ENCODE results near the gene SERPINB3. TPM values are rescaled to one million over a fixed set of nuclear protein-coding genes. Genes with fewer than 3 reads are reported as not detected.

SERPINB3 gene
- total and polyA plus RNA-seq, 4 donors: not detected

DNA sequence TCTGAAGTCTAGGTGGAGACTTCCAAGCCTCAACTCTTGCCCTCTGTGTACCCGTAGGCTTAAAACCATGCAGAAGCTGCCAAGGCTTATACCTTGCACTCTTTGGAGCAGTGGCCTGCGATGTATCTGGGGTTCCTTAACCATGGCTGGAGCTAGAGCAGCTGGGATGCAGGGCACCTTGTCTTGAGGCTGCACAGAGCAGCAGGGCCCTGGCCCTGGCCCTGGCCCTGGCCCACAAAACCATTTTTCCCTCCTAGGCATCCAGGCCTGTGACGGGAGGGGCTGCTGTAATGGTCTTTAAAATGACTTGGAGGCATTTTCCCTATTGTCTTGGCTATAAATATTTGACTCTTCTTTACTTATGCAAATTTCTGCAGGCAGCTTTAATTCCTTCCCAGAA, 36.8 kb downstream of the SERPINB3 start:
- Histone ChIP-seq H3K27me3 (ENCODE audit: control insufficient read depth, insufficient read depth, low read length) (no peaks in the 10 kb centered on the region), H3K4me1 (ENCODE audit: control insufficient read depth, insufficient read depth, low read length) (no peaks in the 10 kb centered on the region), H3K9me3 (ENCODE audit: control insufficient read depth, insufficient read depth, low read length) (peaks cover 20% of the 10 kb centered on the region), H3K36me3 (ENCODE audit: control insufficient read depth, insufficient read depth, low read length) (no peaks in the 10 kb centered on the region), H3K4me3 (ENCODE audit: low read depth, low read length) (no peak overlapping the region), H3K27ac (ENCODE audit: low read depth, low read length) (no peak overlapping the region)
- DNase-seq (ENCODE audit: low read depth in 4 of 6, low spot score in 6 of 6): no peak
- WGBS (ENCODE audit: insufficient coverage): 90% methylated on average over 2 of the region's 3 CpGs

DNA sequence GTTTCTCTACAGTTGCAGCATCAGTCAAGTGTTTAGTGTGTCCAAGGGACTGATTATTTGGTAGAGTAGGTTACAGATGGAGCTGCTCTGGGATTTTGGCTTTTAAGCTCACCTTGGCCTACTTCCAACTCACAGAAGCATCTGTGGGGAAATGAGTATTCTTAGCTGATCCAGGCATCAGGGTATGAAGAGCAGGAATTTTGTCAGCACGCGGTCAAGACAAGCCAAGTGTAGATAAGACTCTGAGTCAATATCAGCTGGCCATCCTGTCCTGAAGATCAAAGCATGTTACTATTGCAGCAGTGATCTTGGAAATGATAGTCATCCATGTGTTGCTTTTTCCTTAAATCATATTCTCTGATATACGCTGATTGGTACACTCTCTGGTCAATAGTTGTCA, 42.0 kb downstream of the SERPINB3 start:
- H3K36me3 ChIP-seq (ENCODE audit: control insufficient read depth, insufficient read depth, low read length): no peaks in the 10 kb centered on the region
- H3K4me3 ChIP-seq (ENCODE audit: low read depth, low read length): no peak overlapping the region
- no peaks in the 10 kb centered on the region for H3K4me1 ChIP-seq (ENCODE audit: control insufficient read depth, insufficient read depth, low read length)
- H3K27me3 ChIP-seq (ENCODE audit: control insufficient read depth, insufficient read depth, low read length): no peaks in the 10 kb centered on the region
- peaks cover 4% of the 10 kb centered on the region for H3K9me3 ChIP-seq (ENCODE audit: control insufficient read depth, insufficient read depth, low read length)
- H3K27ac ChIP-seq (ENCODE audit: low read depth, low read length): no peak overlapping the region
- 100% methylated on average over 3 of the region's 3 CpGs for WGBS (ENCODE audit: insufficient coverage)
- DNase-seq (ENCODE audit: low read depth in 4 of 6, low spot score in 6 of 6): no peak

DNA sequence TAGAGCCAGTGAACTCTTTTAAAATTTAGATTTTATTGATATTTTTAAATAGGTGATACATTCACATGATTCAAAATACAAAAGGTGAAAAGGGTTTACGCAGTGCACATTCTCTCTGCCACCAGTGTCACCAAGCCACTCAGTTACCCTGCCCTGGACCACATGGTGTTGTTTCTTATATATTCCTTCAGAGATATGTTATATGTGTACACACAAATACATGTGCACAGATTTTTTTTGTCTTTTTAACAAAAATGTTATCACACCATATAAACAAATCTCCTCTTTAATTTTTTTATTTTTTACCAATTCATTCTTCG, 43.8 kb downstream of the SERPINB3 start:
- no peak for DNase-seq (ENCODE audit: low read depth in 4 of 6, low spot score in 6 of 6)
- Histone ChIP-seq H3K4me1 (ENCODE audit: control insufficient read depth, insufficient read depth, low read length) (no peaks in the 10 kb centered on the region), H3K27ac (ENCODE audit: low read depth, low read length) (no peak overlapping the region), H3K4me3 (ENCODE audit: low read depth, low read length) (no peak overlapping the region), H3K9me3 (ENCODE audit: control insufficient read depth, insufficient read depth, low read length) (no peaks in the 10 kb centered on the region), H3K27me3 (ENCODE audit: control insufficient read depth, insufficient read depth, low read length) (no peaks in the 10 kb centered on the region), H3K36me3 (ENCODE audit: control insufficient read depth, insufficient read depth, low read length) (no peaks in the 10 kb centered on the region)
- WGBS (ENCODE audit: insufficient coverage): no CpG with 5 or more reads among the region's 2 CpGs

DNA sequence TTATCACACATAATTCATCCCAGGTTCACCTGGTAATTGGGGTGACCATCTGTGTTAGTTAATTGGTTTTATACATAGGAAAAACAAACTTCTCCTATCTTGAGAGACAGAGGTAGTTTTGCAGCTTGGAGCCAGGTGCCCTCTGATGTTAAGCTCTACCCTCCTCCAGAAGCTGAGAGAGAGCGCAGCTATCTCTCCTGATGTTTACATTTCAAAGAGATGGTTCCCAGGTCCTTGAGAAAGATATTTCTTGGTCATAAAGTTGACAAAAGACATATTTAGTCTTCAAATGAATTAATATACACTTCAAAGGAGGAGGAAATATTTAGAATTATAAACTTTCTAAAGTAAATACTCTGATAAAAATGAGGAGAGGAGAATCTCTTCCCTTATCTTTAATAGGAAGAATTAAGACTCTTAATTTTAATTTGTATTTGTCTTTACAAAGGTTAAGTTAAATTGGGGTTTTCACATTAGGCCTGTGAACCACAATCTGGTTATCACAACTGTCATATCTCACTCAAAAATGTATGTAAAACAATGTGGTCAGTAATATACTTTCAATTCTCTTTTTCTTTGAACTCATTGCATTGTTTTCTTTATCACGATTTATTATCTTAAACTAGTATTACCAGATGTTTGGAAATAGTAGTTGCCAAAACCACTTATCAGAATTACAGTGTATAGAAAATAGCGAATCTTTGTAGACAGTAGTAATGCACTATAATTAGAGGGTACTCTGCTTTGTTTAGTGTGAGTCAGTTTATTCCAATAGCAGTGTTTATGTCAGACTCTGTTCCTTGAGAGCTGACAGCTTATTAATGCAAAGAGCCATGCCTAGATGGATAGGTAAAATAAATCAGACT, 44.4 kb downstream of the SERPINB3 start:
- no peaks in the 10 kb centered on the region for H3K9me3 ChIP-seq (ENCODE audit: control insufficient read depth, insufficient read depth, low read length)
- WGBS (ENCODE audit: insufficient coverage): no CpG with 5 or more reads among the region's 3 CpGs
- H3K4me1 ChIP-seq (ENCODE audit: control insufficient read depth, insufficient read depth, low read length): no peaks in the 10 kb centered on the region
- DNase-seq (ENCODE audit: low read depth in 4 of 6, low spot score in 6 of 6): no peak
- H3K27me3 ChIP-seq (ENCODE audit: control insufficient read depth, insufficient read depth, low read length): no peaks in the 10 kb centered on the region
- H3K27ac ChIP-seq (ENCODE audit: low read depth, low read length): no peak overlapping the region
- no peak overlapping the region for H3K4me3 ChIP-seq (ENCODE audit: low read depth, low read length)
- H3K36me3 ChIP-seq (ENCODE audit: control insufficient read depth, insufficient read depth, low read length): no peaks in the 10 kb centered on the region

DNA sequence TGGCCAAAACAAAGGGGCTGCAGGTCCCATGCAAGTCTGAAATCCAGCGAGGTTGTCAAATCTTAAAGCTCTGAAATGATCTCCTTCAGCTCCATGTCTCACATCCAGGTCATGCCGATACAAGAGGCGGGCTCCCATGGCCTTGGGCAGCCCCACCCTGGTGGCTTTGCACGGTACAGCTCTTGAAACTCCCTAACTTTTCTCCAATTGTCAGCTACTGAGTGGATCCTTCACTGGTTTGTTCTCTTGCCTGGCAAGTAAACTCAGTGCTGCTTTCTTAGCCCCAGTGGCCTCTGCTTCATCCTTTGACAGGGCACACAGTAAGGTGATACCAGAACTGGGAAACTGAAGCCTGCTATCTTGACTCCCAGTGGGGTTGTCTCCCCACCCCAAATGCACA, 48.3 kb downstream of the SERPINB3 start:
- H3K4me1 ChIP-seq (ENCODE audit: control insufficient read depth, insufficient read depth, low read length): no peaks in the 10 kb centered on the region
- no peak for DNase-seq (ENCODE audit: low read depth in 4 of 6, low spot score in 6 of 6)
- no peak overlapping the region for H3K4me3 ChIP-seq (ENCODE audit: low read depth, low read length)
- no peaks in the 10 kb centered on the region for H3K27me3 ChIP-seq (ENCODE audit: control insufficient read depth, insufficient read depth, low read length)
- 90% methylated on average over 4 of the region's 4 CpGs for WGBS (ENCODE audit: insufficient coverage)
- H3K27ac ChIP-seq (ENCODE audit: low read depth, low read length): no peak overlapping the region
- no peaks in the 10 kb centered on the region for H3K36me3 ChIP-seq (ENCODE audit: control insufficient read depth, insufficient read depth, low read length)
- no peaks in the 10 kb centered on the region for H3K9me3 ChIP-seq (ENCODE audit: control insufficient read depth, insufficient read depth, low read length)

DNA sequence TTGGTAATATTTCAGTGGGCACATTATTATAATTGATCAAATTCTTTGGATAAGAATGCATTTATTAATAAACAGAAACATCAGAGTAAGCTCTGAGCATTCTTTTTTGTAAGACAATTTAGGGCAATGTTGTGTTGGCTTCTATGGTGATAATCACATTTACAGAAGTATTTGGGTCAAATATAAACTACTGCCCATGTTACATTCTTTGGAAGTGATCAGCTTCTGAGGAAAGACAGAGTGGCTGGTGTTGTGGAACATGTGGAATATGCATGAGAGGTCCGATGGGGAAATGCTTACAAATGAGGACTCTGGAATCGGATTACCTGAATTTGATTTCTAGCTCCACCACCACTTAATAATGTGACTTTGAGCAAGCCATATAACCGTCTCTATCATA, 55.2 kb downstream of the SERPINB3 start:
- H3K27me3 ChIP-seq (ENCODE audit: control insufficient read depth, insufficient read depth, low read length): no peaks in the 10 kb centered on the region
- no peaks in the 10 kb centered on the region for H3K9me3 ChIP-seq (ENCODE audit: control insufficient read depth, insufficient read depth, low read length)
- H3K4me3 ChIP-seq (ENCODE audit: low read depth, low read length): no peak overlapping the region
- WGBS (ENCODE audit: insufficient coverage): no CpG with 5 or more reads among the region's 3 CpGs
- H3K27ac ChIP-seq (ENCODE audit: low read depth, low read length): no peak overlapping the region
- DNase-seq (ENCODE audit: low read depth in 4 of 6, low spot score in 6 of 6): no peak
- no peaks in the 10 kb centered on the region for H3K4me1 ChIP-seq (ENCODE audit: control insufficient read depth, insufficient read depth, low read length)
- no peaks in the 10 kb centered on the region for H3K36me3 ChIP-seq (ENCODE audit: control insufficient read depth, insufficient read depth, low read length)

Other genes with a start within 250 kb of the SERPINB3 start
- 10 to 100 TPM; 40.6 to 60.3 TPM for gene VPS4B, start 239.4 kb downstream of the SERPINB3 start, total RNA-seq
- 10 to 100 TPM; 32.6 to 38.1 TPM for gene VPS4B, start 239.4 kb downstream of the SERPINB3 start, polyA plus RNA-seq (ENCODE audit: insufficient read length in 2 of 2)
- under 1 TPM in 1 of 2 donors, not detected in 1; 0.20 TPM for gene SERPINB5, start 184.9 kb downstream of the SERPINB3 start, total RNA-seq
- not detected for gene SERPINB5, start 184.9 kb downstream of the SERPINB3 start, polyA plus RNA-seq (ENCODE audit: insufficient read length in 2 of 2)
- gene SERPINB12, start 119.5 kb downstream of the SERPINB3 start, total RNA-seq: not detected
- not detected for gene SERPINB12, start 119.5 kb downstream of the SERPINB3 start, polyA plus RNA-seq (ENCODE audit: insufficient read length in 2 of 2)
- gene SERPINB13, start 74.5 kb downstream of the SERPINB3 start, total RNA-seq: not detected
- not detected for gene SERPINB13, start 74.5 kb downstream of the SERPINB3 start, polyA plus RNA-seq (ENCODE audit: insufficient read length in 2 of 2)
- not detected for gene SERPINB4, start 17.6 kb downstream of the SERPINB3 start, total RNA-seq
- gene SERPINB4, start 17.6 kb downstream of the SERPINB3 start, polyA plus RNA-seq (ENCODE audit: insufficient read length in 2 of 2): not detected
- gene SERPINB11, start 41.1 kb upstream of the SERPINB3 start, total RNA-seq: not detected
- gene SERPINB11, start 41.1 kb upstream of the SERPINB3 start, polyA plus RNA-seq (ENCODE audit: insufficient read length in 2 of 2): not detected
- gene SERPINB7, start 113.5 kb upstream of the SERPINB3 start, total RNA-seq: not detected
- gene SERPINB7, start 113.5 kb upstream of the SERPINB3 start, polyA plus RNA-seq (ENCODE audit: insufficient read length in 2 of 2): not detected
- under 1 TPM; 0.28 to 0.69 TPM for gene SERPINB2, start 225.8 kb upstream of the SERPINB3 start, total RNA-seq
- gene SERPINB2, start 225.8 kb upstream of the SERPINB3 start, polyA plus RNA-seq (ENCODE audit: insufficient read length in 2 of 2): not detected
- gene SERPINB10, start 246.1 kb upstream of the SERPINB3 start, total RNA-seq: 1 to 10 TPM in 1 of 2 donors, under 1 TPM in 1; 0.33 to 3.7 TPM
- gene SERPINB10, start 246.1 kb upstream of the SERPINB3 start, polyA plus RNA-seq (ENCODE audit: insufficient read length in 2 of 2): under 1 TPM in 1 of 2 donors, not detected in 1; 0.17 TPM